NCI-H2081 (cell line): ENCODE data around the gene AWAT1.
"Not testable (repeated sequence)": the region's sequence is repeated elsewhere in the genome, so short reads cannot be mapped to it uniquely, and the experiment has no call there.

ENCODE experiments used
- DNase-seq, 2 experiments: peaks; one replicate each; lab custom pipeline; 2025; lab: John Stamatoyannopoulos, UW

The AWAT1 gene

GRCh38 chrX:70262952-70263567, 28.6 kb downstream of the AWAT1 start:
- peak; percentile 44 to 57 for DNase-seq

GRCh38 chrX:70264784-70265183, 30.3 kb downstream of the AWAT1 start:
- no peak for DNase-seq

- DNase-seq: no peak
These were observed 33.6 kb downstream of the AWAT1 start, which contains the start of gene ARR3 for GRCh38 chrX:70268034-70268433. ARR3 (plus strand) TSS chrX:70268334; CDS start chrX:70269386, 1,052 bp downstream.

GRCh38 chrX:70274029-70274428, 39.6 kb downstream of the AWAT1 start:
- DNase-seq: not testable (repeated sequence)

GRCh38 chrX:70279081-70279480, 44.6 kb downstream of the AWAT1 start:
- no peak for DNase-seq

- DNase-seq: no peak
These were observed 46.1 kb downstream of the AWAT1 start for GRCh38 chrX:70280573-70280972.

- no peak for DNase-seq
These were observed 47.5 kb downstream of the AWAT1 start, which contains the start of gene RAB41 for GRCh38 chrX:70281951-70282350. RAB41 (plus strand) TSS chrX:70282172; CDS start chrX:70282218, 46 bp downstream.

GRCh38 chrX:70289168-70289792, 54.8 kb downstream of the AWAT1 start:
- no peak for DNase-seq
